Breast epithelium (tissue), 3 donors: ENCODE results near the gene TCERG1L.

Experiments
- CTCF ChIP-seq, 3 donors: fragments of 450-650 bp; IDR thresholded peaks; one replicate each; pipeline ENCODE4 v1.5.1; 2016 to 2017; ENCODE audit warnings: antibody characterized with exemption in 3 of 3, mild to moderate bottlenecking in 3 of 3, moderate library complexity in 3 of 3
- POLR2A ChIP-seq: fragments of 450-650 bp; IDR thresholded peaks from one replicate; pipeline ENCODE4 v1.6.1; 2016; ENCODE audit warnings: antibody characterized with exemption, mild to moderate bottlenecking, moderate library complexity
- POLR2AphosphoS5 ChIP-seq, 3 donors: sonication (generic); formaldehyde crosslinking; IDR thresholded peaks; one replicate each; pipeline ENCODE4 v1.6.1; 2017; ENCODE audit warnings: antibody characterized with exemption in 3 of 3

- no peak for TF ChIP-seq CTCF (IDR thresholded peaks at IDR 0.05)
- no peak for TF ChIP-seq POLR2A
- TF ChIP-seq POLR2AphosphoS5 (IDR thresholded peaks at IDR 0.05) = no peak
These were observed 97.6 kb downstream of the TCERG1L start for GRCh38 chr10:131213741-131214505.
